ENCODE results near the gene CSNK1A1. TPM values are rescaled to one million over a fixed set of nuclear protein-coding genes. Genes with fewer than 3 reads are reported as not detected.

The CSNK1A1 gene
- total RNA-seq, 1 donor from 2014 or later = 133 TPM

- Mint-ChIP-seq H3K4me1 (peaks cover 2% of the 10 kb centered on the region), H3K27ac (no peak overlapping the region), H3K36me3 (ENCODE audit: low read depth) (no peaks in the 10 kb centered on the region), H3K27me3 (peaks cover 2% of the 10 kb centered on the region), H3K9me3 (no peaks in the 10 kb centered on the region), H3K4me3 (no peak overlapping the region)
- ChIA-PET CTCF (no interaction called here), POLR2A (interaction anchor here (0.6 kb wide), 1 partner anchor 924 kb away, joined by 3 read pairs; no protein-coding TSS in a partner anchor)
- ATAC-seq (ENCODE audit: low read depth) = no peak
- TF ChIP-seq, protein P1, sequence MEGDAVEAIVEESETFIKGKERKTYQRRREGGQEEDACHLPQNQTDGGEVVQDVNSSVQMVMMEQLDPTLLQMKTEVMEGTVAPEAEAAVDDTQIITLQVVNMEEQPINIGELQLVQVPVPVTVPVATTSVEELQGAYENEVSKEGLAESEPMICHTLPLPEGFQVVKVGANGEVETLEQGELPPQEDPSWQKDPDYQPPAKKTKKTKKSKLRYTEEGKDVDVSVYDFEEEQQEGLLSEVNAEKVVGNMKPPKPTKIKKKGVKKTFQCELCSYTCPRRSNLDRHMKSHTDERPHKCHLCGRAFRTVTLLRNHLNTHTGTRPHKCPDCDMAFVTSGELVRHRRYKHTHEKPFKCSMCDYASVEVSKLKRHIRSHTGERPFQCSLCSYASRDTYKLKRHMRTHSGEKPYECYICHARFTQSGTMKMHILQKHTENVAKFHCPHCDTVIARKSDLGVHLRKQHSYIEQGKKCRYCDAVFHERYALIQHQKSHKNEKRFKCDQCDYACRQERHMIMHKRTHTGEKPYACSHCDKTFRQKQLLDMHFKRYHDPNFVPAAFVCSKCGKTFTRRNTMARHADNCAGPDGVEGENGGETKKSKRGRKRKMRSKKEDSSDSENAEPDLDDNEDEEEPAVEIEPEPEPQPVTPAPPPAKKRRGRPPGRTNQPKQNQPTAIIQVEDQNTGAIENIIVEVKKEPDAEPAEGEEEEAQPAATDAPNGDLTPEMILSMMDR (IDR thresholded peaks at IDR 0.05) = no peak
- DNase-seq = no peak
- intact Hi-C loops (cut with micrococcal nuclease) = no loop called here
Observed at GRCh38 chr5:149486726-149487635, 64.3 kb downstream of the CSNK1A1 start.

- ChIA-PET POLR2A (no interaction called here), CTCF (no interaction called here)
- intact Hi-C loops (cut with micrococcal nuclease) = no loop called here
- ATAC-seq (ENCODE audit: low read depth) (no peak), DNase-seq (no peak)
- Mint-ChIP-seq H3K4me1 (peaks cover 2% of the 10 kb centered on the region), H3K4me3 (no peak overlapping the region), H3K36me3 (ENCODE audit: low read depth) (no peaks in the 10 kb centered on the region), H3K27ac (no peak overlapping the region), H3K9me3 (no peaks in the 10 kb centered on the region), H3K27me3 (peaks cover 6% of the 10 kb centered on the region)
- TF ChIP-seq, protein P1 (IDR thresholded peaks at IDR 0.05) = no peak
Observed at GRCh38 chr5:149485655-149486615, 65.3 kb downstream of the CSNK1A1 start.

DNA sequence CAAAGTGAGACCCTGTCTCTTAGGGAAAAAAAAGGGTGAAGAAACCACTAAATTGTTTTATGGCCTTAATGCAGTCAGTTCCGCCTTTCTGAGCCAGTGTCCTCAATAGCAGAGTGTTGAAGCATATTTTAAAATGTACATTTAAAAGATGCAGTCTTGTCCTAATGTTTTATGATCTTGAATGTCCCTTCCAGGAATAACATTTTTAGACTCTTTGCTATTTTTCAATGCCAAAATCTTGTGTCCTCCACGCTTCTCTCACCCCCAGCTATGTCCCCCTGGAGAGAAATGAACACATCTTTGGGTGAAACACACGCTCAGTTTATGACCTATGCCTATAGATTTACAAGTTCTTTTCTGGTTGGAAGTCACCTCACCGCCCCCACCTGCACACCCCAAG is 69.8 kb downstream of the CSNK1A1 start:
- CTCF ChIA-PET = no interaction called here

GRCh38 chr5:149478761-149479160 is 72.5 kb downstream of the CSNK1A1 start:
- no peak overlapping the region for H3K4me3 Mint-ChIP-seq
- ChIA-PET CTCF (no interaction called here), POLR2A (no interaction called here)
- H3K4me1 Mint-ChIP-seq = no peaks in the 10 kb centered on the region
- no peaks in the 10 kb centered on the region for H3K36me3 Mint-ChIP-seq (ENCODE audit: low read depth)
- no peak for ATAC-seq (ENCODE audit: low read depth)
- no peak for DNase-seq
- no peaks in the 10 kb centered on the region for H3K9me3 Mint-ChIP-seq
- peaks cover 6% of the 10 kb centered on the region for H3K27me3 Mint-ChIP-seq
- intact Hi-C loops (cut with micrococcal nuclease) = no loop called here
- TF ChIP-seq, protein P1 (IDR thresholded peaks at IDR 0.05) = no peak
- no peak overlapping the region for H3K27ac Mint-ChIP-seq

More for the DNA sequence above, 69.8 kb downstream of the CSNK1A1 start:
- H3K9me3 Mint-ChIP-seq = no peaks in the 10 kb centered on the region
- H3K27ac Mint-ChIP-seq = no peak overlapping the region
- POLR2A ChIA-PET = no interaction called here
- H3K4me1 Mint-ChIP-seq = no peaks in the 10 kb centered on the region
- ATAC-seq (ENCODE audit: low read depth) (no peak), DNase-seq (no peak)
- H3K4me3 Mint-ChIP-seq = no peak overlapping the region
- TF ChIP-seq, protein P1 (IDR thresholded peaks at IDR 0.05) = no peak
- peaks cover 6% of the 10 kb centered on the region for H3K27me3 Mint-ChIP-seq
- intact Hi-C loops (cut with micrococcal nuclease) = no loop called here
- H3K36me3 Mint-ChIP-seq (ENCODE audit: low read depth) = no peaks in the 10 kb centered on the region

GRCh38 chr5:149475777-149476176 is 75.5 kb downstream of the CSNK1A1 start:
- CTCF ChIA-PET = interaction anchor here (0.6 kb wide), 1 partner anchor 89 kb away, joined by 3 read pairs; no protein-coding TSS in a partner anchor

More at GRCh38 chr5:149475777-149476176, 75.5 kb downstream of the CSNK1A1 start:
- H3K4me1 Mint-ChIP-seq = no peaks in the 10 kb centered on the region
- POLR2A ChIA-PET = no interaction called here
- no peaks in the 10 kb centered on the region for H3K9me3 Mint-ChIP-seq
- H3K4me3 Mint-ChIP-seq = no peak overlapping the region
- DNase-seq (no peak), ATAC-seq (ENCODE audit: low read depth) (no peak)
- intact Hi-C loops (cut with micrococcal nuclease) = no loop called here
- H3K36me3 Mint-ChIP-seq (ENCODE audit: low read depth) = no peaks in the 10 kb centered on the region
- TF ChIP-seq, protein P1 (IDR thresholded peaks at IDR 0.05) = no peak
- H3K27me3 Mint-ChIP-seq = no peaks in the 10 kb centered on the region
- H3K27ac Mint-ChIP-seq = no peak overlapping the region
